Stomach smooth muscle (tissue), 2 donors: Measurements from ENCODE around the gene NFS1.

ENCODE experiments used
- H3K27ac ChIP-seq: one replicate; pipeline ENCODE4 v1.7.0; 2013; ENCODE audit warnings: mild to moderate bottlenecking, low read length, inconsistent platforms
- H3K27me3 ChIP-seq, 2 donors: one replicate each; pipeline ENCODE4 v1.7.0; 2013; ENCODE audit warnings: low read length in 2 of 2; ENCODE audit not compliant: insufficient read depth in 2 of 2, control insufficient read depth in 1 of 2
- H3K36me3 ChIP-seq, 2 donors: one replicate each; pipeline ENCODE4 v1.7.0; 2013; ENCODE audit warnings: low read length in 2 of 2; ENCODE audit not compliant: control insufficient read depth in 2 of 2, insufficient read depth in 2 of 2
- H3K4me1 ChIP-seq: one replicate; pipeline ENCODE4 v1.7.0; 2013; ENCODE audit warnings: low read length; ENCODE audit not compliant: control insufficient read depth, insufficient read depth
- H3K4me3 ChIP-seq, 2 donors: one replicate each; pipeline ENCODE4 v1.7.0; 2013; ENCODE audit warnings: low read length in 2 of 2
- H3K9ac ChIP-seq, 2 donors: one replicate each; pipeline ENCODE4 v1.7.0; 2013; ENCODE audit warnings: low read length in 2 of 2, mild to moderate bottlenecking in 1 of 2
- H3K9me3 ChIP-seq, 2 donors: one replicate each; pipeline ENCODE4 v1.7.0; 2013; ENCODE audit warnings: low read length in 2 of 2; ENCODE audit not compliant: control insufficient read depth in 2 of 2
- donor health status: healthy.
- donor health status: Pancreatic carcinoma.

NFS1 gene

DNA sequence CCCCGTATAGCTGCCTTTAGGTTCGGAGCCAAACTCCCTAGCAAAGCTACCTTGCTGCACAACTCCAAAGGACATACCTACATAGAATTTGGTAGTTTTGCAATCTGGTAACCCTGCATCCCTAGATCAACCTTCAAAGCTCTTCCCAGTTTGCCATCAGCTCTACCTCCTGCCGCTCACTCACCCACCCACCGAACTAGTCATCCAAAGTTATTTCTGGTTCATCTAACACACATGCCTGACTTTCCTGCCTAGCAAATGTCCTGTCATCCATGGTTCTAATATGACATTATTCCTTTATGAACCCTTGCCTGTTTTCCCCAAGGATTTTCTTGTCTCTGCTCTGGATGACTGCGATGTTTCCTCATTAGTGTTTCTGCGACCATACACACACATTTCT, 61.9 kb downstream of the NFS1 start:
- Histone ChIP-seq H3K9ac (no peak overlapping the region), H3K27ac (no peak overlapping the region)

DNA sequence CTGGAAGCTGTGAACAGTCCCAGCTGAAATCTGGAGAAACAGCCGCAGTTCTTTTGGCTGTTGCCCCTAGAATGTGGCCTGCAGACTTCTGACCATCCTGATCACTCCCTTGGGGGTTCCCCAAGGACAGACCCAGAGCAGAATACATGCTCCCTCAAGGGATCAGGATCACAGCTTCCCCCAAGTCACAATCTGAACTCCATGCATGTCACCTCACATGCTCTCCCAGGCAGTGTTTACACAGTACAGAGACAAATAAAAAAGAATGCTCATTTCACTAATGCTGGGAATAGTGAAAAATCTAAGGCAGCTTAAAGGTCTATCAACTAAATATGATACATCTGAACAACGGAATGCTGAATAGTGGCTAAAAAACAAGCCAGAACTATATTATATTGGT, 63.1 kb downstream of the NFS1 start:
- Histone ChIP-seq H3K27ac (no peak overlapping the region), H3K27me3 (no peaks in the 10 kb centered on the region), H3K36me3 (peaks cover 7 to 15% of the 10 kb centered on the region in 2 donors), H3K9me3 (no peaks in the 10 kb centered on the region), H3K9ac (no peak overlapping the region), H3K4me3 (no peak overlapping the region), H3K4me1 (peaks cover 10% of the 10 kb centered on the region)

More for the DNA sequence above, 61.9 kb downstream of the NFS1 start:
- Histone ChIP-seq H3K36me3 (peaks cover 0 to 5% of the 10 kb centered on the region in 2 donors), H3K27me3 (no peaks in the 10 kb centered on the region), H3K4me1 (peaks cover 10% of the 10 kb centered on the region), H3K9me3 (no peaks in the 10 kb centered on the region), H3K4me3 (no peak overlapping the region)

DNA sequence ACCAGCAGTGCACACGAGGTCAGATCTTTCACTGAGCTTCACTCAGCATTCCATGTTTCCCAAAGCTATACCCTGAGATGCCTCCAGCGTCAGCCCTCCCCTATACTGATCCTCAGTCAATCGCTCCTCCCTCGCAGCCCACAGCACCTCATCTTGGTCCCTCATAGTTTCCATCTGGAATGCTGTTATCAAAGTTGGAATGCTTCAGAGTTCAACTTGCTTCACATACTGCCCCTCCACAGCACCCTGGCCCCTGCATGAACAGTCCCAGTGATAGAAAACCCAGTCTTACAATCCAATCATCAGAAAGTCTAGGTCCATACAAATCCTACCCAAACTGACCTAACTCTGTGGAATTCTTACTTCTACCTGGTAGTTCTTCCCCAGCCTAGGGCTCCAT, 63.5 kb downstream of the NFS1 start:
- Histone ChIP-seq H3K4me3 (no peak overlapping the region), H3K9ac (no peak overlapping the region)

DNA sequence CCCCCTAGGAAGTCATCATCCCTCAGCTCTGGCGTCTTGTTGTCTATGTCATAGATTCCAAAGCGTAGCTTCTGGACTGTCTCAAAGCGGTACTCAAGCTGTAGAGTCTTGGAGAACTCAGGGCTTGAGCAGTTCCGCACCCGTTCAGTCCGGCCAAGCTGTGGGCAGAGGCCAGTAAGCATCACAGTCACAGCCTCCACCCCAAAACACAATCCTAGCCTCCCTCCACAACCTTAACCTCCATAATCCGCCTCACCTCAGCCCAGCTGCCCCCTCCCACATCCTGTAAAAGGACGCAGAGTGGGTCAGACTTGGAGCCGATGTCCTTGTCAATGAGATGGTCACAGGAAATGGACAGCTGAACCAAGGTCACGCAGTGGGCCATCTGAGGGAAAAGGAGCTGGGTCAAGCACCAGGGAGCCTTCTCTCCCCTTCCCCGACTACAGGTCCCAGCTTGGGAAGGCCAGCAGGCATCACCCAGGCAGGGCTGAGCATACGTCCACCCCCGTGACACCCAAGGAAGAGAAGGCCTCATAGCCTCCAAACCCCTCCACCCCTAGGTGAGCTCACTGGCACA, 66.5 kb downstream of the NFS1 start:
- Histone ChIP-seq H3K9ac (no peak overlapping the region), H3K27me3 (no peaks in the 10 kb centered on the region), H3K9me3 (no peaks in the 10 kb centered on the region), H3K4me3 (no peak overlapping the region), H3K27ac (no peak overlapping the region), H3K36me3 (peaks cover 32 to 39% of the 10 kb centered on the region in 2 donors), H3K4me1 (peaks cover 8% of the 10 kb centered on the region)

More for the DNA sequence above, 63.5 kb downstream of the NFS1 start:
- no peaks in the 10 kb centered on the region for H3K9me3 ChIP-seq
- H3K4me1 ChIP-seq, result peaks cover 10% of the 10 kb centered on the region
- H3K36me3 ChIP-seq, result peaks cover 12 to 19% of the 10 kb centered on the region in 2 donors
- no peak overlapping the region for H3K27ac ChIP-seq
- no peaks in the 10 kb centered on the region for H3K27me3 ChIP-seq

DNA sequence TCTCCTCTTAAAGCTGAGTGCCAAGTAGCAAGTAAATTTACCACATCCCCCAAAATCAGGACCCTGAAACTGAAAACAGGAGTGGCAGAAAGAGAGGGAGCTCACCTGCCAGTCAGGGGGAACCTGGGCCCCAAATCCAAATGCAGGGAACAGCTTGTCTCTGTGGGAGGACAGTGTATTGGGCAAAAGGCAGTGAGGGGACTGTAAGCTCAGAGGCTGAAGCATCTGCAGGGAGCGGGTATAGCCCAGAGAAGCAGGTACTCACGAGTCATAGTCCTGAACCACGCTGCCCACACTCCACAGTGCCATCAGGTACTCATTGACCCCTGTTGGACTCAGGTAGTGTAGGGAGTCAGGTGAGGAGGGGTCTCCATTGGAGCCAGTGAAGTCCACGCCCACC, 68.5 kb downstream of the NFS1 start:
- H3K27ac ChIP-seq, result no peak overlapping the region
- no peaks in the 10 kb centered on the region for H3K9me3 ChIP-seq
- no peaks in the 10 kb centered on the region for H3K27me3 ChIP-seq
- H3K9ac ChIP-seq, result no peak overlapping the region
- peaks cover 49 to 55% of the 10 kb centered on the region in 2 donors for H3K36me3 ChIP-seq
- no peak overlapping the region for H3K4me3 ChIP-seq
- H3K4me1 ChIP-seq, result peaks cover 2% of the 10 kb centered on the region

DNA sequence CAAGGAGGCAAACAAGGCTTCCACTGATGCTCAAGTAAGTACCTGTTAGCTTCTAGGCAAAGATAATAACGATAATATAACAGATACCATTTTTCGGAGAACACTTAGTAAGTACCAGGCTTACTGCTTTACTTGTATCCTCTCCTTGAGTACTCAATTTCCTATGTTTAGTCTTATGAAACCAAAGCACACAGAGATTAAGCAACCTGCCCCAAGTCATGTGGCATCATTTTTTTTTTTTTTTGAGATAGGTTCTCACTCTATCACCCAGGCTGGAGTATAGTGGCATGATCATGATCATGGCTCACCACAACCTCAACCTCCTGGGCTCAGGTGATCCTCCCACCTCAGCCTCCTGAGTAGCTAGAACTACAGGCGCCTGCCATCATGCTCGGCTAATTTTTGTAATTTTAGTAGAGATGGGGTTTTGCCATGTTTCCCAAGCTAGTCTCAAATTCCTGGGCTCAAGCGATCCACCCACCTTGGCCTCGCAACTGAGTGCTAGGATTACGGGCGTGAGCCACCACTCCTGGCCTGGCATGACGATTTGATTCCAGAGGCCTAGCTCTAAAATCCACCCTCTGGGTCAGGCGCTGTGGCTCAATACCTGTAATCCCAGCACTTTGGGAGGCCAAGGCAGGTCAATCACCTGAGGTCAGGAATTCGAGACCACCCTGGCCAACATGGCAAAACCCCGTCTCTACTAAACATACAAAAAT, 69.6 kb downstream of the NFS1 start:
- Histone ChIP-seq H3K9me3 (no peaks in the 10 kb centered on the region), H3K27me3 (no peaks in the 10 kb centered on the region), H3K4me3 (no peak overlapping the region), H3K27ac (no peak overlapping the region), H3K4me1 (no peaks in the 10 kb centered on the region), H3K36me3 (peaks cover 55 to 60% of the 10 kb centered on the region in 2 donors), H3K9ac (no peak overlapping the region)

DNA sequence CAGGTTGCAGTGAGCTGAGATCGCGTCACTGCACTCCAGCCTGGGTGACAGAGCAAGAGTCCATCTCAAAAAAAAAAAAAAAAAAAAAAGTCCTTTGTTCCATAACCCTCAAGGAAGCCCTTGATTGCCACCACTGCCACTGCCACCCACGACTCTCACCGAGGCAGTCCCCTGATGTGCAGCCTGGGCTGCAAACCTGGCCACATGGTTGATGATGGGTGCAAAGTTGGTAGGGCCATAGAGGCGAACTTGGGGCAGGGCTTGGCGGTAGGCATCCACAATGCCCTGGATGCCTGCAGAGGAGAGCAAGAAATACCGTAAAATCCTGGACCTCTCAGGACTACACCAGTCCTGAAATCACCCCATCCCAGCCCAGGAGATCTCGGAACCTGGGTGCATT, 72.0 kb downstream of the NFS1 start:
- Histone ChIP-seq H3K9ac (no peak overlapping the region), H3K36me3 (peaks cover 53 to 55% of the 10 kb centered on the region in 2 donors), H3K4me1 (no peaks in the 10 kb centered on the region), H3K9me3 (no peaks in the 10 kb centered on the region), H3K27me3 (no peaks in the 10 kb centered on the region), H3K4me3 (no peak overlapping the region), H3K27ac (no peak overlapping the region)

DNA sequence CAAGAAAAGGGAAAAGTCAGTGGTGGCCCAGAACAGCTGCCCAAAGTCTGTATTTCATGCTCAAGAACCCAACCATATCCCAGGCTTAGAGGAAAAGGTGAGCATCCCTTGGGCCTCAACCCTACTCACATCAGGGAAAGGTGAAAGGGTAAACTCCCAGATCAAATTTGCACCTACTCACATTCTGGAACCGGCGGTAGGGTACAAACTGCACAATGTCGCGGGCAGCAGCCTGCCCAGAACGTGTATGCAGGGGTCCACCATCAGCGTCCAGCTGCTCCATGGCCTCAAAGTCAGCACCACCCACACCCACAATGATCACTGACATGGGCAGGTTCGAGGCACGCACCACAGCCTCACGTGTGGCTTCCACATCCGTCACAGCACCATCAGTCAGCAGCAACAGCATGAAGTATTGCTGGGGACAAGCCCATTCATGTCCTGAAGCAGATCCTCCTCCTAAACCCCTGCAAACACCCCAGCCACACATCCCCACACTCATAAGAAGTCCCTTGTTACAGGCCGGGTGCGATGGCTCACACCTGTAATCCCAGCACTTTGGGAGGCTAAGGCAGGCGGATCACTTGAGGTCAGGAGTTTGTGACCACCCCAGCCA, 72.7 kb downstream of the NFS1 start:
- no peaks in the 10 kb centered on the region for H3K27me3 ChIP-seq
- H3K27ac ChIP-seq, result no peak overlapping the region
- H3K4me3 ChIP-seq, result no peak overlapping the region
- H3K9ac ChIP-seq, result no peak overlapping the region
- H3K9me3 ChIP-seq, result no peaks in the 10 kb centered on the region
- no peaks in the 10 kb centered on the region for H3K4me1 ChIP-seq
- peaks cover 51 to 55% of the 10 kb centered on the region in 2 donors for H3K36me3 ChIP-seq

- no peak overlapping the region for H3K9ac ChIP-seq
- peaks cover 45 to 51% of the 10 kb centered on the region in 2 donors for H3K36me3 ChIP-seq
- H3K4me3 ChIP-seq, result no peak overlapping the region
- H3K9me3 ChIP-seq, result no peaks in the 10 kb centered on the region
- H3K27me3 ChIP-seq, result no peaks in the 10 kb centered on the region
- no peaks in the 10 kb centered on the region for H3K4me1 ChIP-seq
- no peak overlapping the region for H3K27ac ChIP-seq
These were observed 73.4 kb downstream of the NFS1 start for GRCh38 chr20:35625584-35626385.

DNA sequence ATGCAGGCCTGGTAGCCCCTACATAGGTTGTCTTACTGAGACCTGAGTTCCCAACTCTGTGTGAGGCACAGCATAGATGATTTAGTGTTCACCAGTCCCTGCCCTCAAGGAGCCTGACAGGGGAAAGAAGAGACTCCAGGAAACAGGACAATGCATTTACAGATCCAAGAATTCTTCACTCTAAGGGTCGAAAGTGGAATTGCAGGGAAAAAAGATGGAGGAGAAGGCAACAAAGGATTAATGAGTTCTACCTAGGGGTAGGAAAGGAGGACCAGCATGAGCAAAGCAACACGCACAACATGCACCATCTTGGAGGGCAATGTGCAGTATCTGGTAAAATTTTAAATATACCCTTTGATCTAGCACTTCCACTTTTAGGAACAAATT, 77.6 kb downstream of the NFS1 start:
- Histone ChIP-seq H3K27me3 (no peaks in the 10 kb centered on the region), H3K27ac (no peak overlapping the region), H3K36me3 (peaks cover 17 to 22% of the 10 kb centered on the region in 2 donors), H3K4me1 (peaks cover 26% of the 10 kb centered on the region), H3K9ac (no peak overlapping the region), H3K4me3 (no peak overlapping the region), H3K9me3 (no peaks in the 10 kb centered on the region)
